GM12892 (cell line): ENCODE results near the gene ABR.
"Not testable (repeated sequence)": the region's sequence is repeated elsewhere in the genome, so short reads cannot be mapped to it uniquely, and the experiment has no call there.

Source experiments
- DNase-seq: peaks from one replicate; pipeline ENCODE4 v3.0.0; 2011; ENCODE audit not compliant: insufficient read length
- FAIRE-seq: peaks from 2 replicates; lab custom pipeline; 2011; peaks lifted over from hg19 to GRCh38; lab: Jason Lieb, UNC
- POLR2A ChIP-seq: IDR thresholded peaks from 2 replicates; pipeline ENCODE4 v1.6.1; 2011; ENCODE audit warnings: low read depth, low read length, control low read depth
- POLR2AphosphoS5 ChIP-seq: IDR thresholded peaks from 2 replicates; pipeline ENCODE4 v1.6.1; 2011; ENCODE audit warnings: low read depth, low read length, control low read depth
- TAF1 ChIP-seq: IDR thresholded peaks from 2 replicates; pipeline ENCODE4 v1.6.1; 2011; ENCODE audit warnings: low read depth, mild to moderate bottlenecking, control low read depth, low read length, borderline replicate concordance

ABR gene

GRCh38 chr17:1003972-1004768 is 175.6 kb downstream of the ABR start:
- FAIRE-seq (no peak), DNase-seq (no peak)
- TF ChIP-seq POLR2A (0 out of 2 replicates have a peak, but pooled peaks have one; percentile 2), TAF1 (no peak)

GRCh38 chr17:1003633-1003971 is 176.2 kb downstream of the ABR start:
- TF ChIP-seq POLR2AphosphoS5 (no peak), POLR2A (no peak; the same call in 1 of the 2 replicates), TAF1 (no peak)
- FAIRE-seq (no peak), DNase-seq (no peak)

GRCh38 chr17:1002771-1003555 is 176.8 kb downstream of the ABR start:
- FAIRE-seq (no peak), DNase-seq (no peak)
- no peak; the same call in 1 of the 2 replicates for TF ChIP-seq POLR2A
- no peak for TF ChIP-seq TAF1
- TF ChIP-seq POLR2AphosphoS5, result 0 out of 2 replicates have a peak, but pooled peaks have one; percentile 23

DNA sequence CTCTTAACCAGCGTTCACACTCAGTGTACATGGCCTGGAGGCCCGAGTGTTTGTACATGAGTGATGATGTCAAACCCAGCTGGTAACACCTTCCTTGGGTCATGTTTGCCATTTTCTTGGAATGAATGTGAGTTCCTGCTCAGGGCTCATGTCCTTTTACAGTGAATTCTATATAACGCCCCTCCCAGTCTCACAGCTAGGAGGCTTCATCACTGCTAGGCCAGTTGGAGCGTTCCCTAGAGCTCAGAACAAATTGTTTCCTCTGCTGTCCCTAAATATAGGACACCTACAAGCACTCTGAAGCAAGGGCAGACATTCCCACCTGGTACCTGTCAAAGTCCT is 177.4 kb downstream of the ABR start:
- no peak for TF ChIP-seq POLR2AphosphoS5
- no peak; the same call in 1 of the 2 replicates for TF ChIP-seq POLR2A
- TF ChIP-seq TAF1, result no peak
- no peak for DNase-seq
- FAIRE-seq, result no peak

DNA sequence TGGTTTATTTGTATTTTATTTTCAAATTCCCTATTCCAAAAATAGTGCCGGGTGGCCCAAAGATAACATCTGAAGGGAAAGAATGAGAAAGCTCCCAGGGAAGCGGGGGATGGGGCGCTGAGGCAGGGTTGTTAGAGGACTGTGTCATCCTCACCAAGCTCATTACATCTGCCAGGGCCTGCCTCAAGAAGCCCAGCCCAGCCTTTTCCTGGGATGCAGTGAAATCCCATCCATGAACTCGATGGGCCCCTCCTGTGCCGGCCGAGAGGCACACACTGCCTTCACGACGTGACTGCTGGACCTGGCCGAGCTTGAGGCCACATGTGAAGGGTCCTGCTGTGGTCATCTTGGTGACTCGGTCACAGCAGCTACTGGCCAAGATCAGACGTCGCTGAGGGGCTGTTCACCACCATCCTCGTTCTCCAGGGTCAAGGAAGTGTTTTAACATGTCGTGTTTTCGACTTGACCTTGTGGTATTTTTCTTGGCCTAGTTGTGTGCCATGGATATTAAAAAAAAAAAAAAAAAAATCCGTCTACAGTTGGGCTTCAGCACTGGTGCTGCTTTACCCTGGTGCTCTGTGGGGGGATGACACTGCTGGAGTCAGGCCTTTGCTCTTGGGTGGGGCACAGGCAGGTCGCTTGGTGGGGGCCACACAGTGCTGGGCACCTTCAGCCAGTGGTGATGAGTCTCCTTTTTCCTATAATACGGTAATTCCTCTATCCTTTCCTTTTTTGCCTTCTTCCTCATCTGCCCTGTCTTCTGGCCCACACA is 178.0 kb downstream of the ABR start:
- TF ChIP-seq POLR2A (no peak), POLR2AphosphoS5 (no peak), TAF1 (no peak)
- DNase-seq, result no peak
- no peak for FAIRE-seq

DNA sequence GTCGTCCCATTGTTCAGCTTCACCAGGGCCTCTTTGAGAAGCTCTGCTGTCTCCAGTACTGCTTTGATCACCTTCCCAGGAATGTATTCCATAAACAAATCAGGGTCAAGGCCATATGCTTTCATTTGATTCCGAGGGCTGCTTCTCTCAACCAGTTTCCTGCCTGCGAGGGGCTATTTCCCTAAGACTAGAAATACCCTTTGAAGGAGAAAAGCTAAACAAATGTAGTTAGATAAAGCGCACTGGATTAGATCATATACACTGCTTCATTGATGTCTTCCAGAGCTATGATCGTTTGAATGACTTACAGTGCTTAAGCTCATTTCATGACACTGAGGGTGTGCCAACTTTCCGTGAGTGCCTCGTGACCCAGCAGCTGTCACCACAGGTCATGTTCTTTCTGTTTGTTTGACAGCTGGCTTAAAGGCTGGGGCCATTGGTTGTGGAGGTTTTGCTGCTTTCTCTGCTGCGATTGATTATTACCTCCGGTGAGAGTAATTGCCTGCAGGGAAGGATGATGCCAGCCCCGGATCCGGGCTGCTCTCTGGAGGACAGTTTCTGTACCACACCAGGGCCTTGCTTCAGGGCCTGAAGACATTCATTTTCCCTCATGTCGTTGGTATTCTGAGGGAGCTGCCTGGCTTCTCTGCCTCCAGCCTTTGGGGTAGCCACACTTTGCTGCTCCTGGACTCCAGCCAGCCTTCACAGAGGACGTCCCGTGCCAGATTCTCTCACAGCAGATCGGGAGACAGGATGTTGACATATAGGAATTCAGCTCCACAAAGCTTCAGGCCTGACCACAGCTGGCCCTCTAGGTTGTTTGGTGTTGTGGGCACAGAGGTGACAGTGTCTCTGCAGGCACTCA is 179.0 kb downstream of the ABR start:
- TF ChIP-seq POLR2AphosphoS5 (0 out of 2 replicates have a peak, but pooled peaks have one; percentile 2), POLR2A (no peak)
- FAIRE-seq (no peak), DNase-seq (no peak)

- FAIRE-seq (no peak), DNase-seq (no peak)
- TF ChIP-seq TAF1 (no peak), POLR2AphosphoS5 (no peak; the same call in 1 of the 2 replicates), POLR2A (no peak)
Measured at GRCh38 chr17:998111-998510, 181.7 kb downstream of the ABR start.

DNA sequence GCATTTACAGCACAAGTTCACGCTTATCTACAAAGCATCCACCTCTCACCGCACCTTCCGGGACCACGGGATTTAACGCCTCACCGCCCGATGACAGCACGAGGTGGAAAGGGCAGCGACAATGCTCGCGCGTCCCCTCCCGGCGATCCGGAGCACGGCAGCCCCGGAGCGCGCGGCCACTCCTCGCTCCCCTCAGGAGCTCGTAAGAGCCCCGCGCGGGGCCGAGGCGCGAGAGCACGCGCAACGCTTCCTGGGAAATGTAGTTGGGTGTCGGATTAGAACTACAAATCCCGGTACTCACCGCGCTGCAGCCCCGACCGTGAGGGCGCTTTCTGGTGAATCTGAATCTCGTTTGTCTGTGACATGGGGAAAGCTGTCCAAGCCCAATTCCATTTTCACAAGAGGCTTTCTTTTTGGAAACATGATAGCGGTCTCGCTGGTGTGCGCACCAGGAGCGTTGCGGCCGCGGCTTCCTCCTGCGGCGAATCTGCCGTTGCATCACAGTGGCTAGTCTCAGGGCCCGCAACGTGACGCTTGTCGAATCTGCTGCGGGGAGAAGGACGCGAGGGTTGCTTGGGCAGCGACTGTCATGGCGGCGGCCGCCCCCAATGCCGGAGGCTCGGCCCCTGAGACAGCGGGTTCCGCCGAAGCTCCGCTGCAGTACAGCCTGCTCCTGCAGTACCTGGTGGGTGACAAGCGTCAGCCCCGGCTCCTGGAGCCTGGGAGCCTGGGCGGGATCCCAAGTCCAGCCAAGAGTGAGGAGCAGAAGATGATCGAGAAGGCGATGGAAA is 183.0 kb downstream of the ABR start, which contains the start of gene TIMM22:
TIMM22 (plus strand) TSS at position 576 of the 791 bp plus-strand sequence; CDS start at position 590, 14 bp downstream.
- FAIRE-seq, result peak; percentile 98
- TF ChIP-seq TAF1 (peak; percentile 99), POLR2AphosphoS5 (peak; percentile 76; the same call in 1 of the 2 replicates), POLR2A (peak; percentile 91)
- peak; percentile 95 for DNase-seq

GRCh38 chr17:995324-995723 is 184.5 kb downstream of the ABR start:
- DNase-seq, FAIRE-seq: not testable (repeated sequence)

DNA sequence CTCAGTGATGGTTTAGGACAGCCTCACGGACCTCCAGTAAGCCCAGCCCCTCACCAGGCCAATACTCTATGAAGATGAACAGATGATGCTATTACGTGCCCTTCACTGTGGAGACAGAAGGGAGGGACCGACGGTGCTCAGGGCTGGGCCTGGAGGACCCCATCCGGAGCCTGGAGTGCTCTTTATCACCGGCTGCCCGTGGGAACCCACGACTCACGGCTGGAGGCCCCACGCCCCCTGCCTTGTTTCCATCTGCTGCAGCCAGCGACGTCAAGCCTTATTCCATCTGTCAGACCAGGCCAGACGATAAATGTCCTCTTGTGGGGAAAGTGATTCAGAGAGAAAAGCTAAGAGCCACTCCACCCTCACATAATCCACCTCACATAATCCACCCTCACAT is 186.8 kb downstream of the ABR start:
- FAIRE-seq (no peak), DNase-seq (no peak)
- TF ChIP-seq POLR2A, result no peak
- no peak for TF ChIP-seq POLR2AphosphoS5
- no peak for TF ChIP-seq TAF1
